GM23338 (cell line): ENCODE measurements around the gene UBAP1L.

Experiments
- CTCF ChIP-seq, 2 experiments: fragments of 200-600 bp in 1 of 2; sonication (generic) in 1 of 2; conservative IDR thresholded peaks; 2 replicates each; pipeline versions ENCODE4 v1.5.1 to v1.6.1; 2016 to 2017; ENCODE audit warnings: antibody characterized with exemption in 2 of 2, low read depth in 2 of 2, mild to moderate bottlenecking in 2 of 2, moderate library complexity in 1 of 2
- EZH2phosphoT487 ChIP-seq: fragments of 200-600 bp; sonication (generic); IDR thresholded peaks from one replicate; pipeline ENCODE4 v1.8.1; 2018; ENCODE audit warnings: antibody characterized with exemption; ENCODE audit not compliant: unreplicated experiment
- POLR2AphosphoS5 ChIP-seq: IDR thresholded peaks from 2 replicates; pipeline ENCODE4 v1.6.1; 2016; ENCODE audit warnings: antibody characterized with exemption, low read depth
- REST ChIP-seq: IDR thresholded peaks from one replicate; pipeline ENCODE4 v1.6.1; 2018; ENCODE audit warnings: antibody characterized with exemption; ENCODE audit not compliant: unreplicated experiment

- TF ChIP-seq REST (no peak), EZH2phosphoT487 (no peak), CTCF (conservative IDR thresholded peaks at IDR 0.05; ENCODE audit: low read depth in 2 of 2) (peak in 1 of 2 experiments; percentile 8; a peak in 1 of 4 replicates), POLR2AphosphoS5 (no peak)
These were observed 37.6 kb downstream of the UBAP1L start for GRCh38 chr15:65077291-65077980.
